ENCODE results near the gene RHBDL3.

GRCh38 chr17:32315171-32315570 lies 49.5 kb downstream of the RHBDL3 start:
- TF ChIP-seq, protein P1, sequence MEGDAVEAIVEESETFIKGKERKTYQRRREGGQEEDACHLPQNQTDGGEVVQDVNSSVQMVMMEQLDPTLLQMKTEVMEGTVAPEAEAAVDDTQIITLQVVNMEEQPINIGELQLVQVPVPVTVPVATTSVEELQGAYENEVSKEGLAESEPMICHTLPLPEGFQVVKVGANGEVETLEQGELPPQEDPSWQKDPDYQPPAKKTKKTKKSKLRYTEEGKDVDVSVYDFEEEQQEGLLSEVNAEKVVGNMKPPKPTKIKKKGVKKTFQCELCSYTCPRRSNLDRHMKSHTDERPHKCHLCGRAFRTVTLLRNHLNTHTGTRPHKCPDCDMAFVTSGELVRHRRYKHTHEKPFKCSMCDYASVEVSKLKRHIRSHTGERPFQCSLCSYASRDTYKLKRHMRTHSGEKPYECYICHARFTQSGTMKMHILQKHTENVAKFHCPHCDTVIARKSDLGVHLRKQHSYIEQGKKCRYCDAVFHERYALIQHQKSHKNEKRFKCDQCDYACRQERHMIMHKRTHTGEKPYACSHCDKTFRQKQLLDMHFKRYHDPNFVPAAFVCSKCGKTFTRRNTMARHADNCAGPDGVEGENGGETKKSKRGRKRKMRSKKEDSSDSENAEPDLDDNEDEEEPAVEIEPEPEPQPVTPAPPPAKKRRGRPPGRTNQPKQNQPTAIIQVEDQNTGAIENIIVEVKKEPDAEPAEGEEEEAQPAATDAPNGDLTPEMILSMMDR (IDR thresholded peaks at IDR 0.05), result no peak
- TF ChIP-seq POLR2A (IDR thresholded peaks at IDR 0.05), result no peak
